ENCODE measurements around the gene HDAC3.
"Not testable (repeated sequence)": the region's sequence is repeated elsewhere in the genome, so short reads cannot be mapped to it uniquely, and the experiment has no call there.

Gene HDAC3

GRCh38 chr5:141634720-141635119 lies 1.9 kb downstream of the HDAC3 start:
- DNase-seq (ENCODE audit: low read depth in 2 of 2), result no peak

- no peak for DNase-seq (ENCODE audit: low read depth in 2 of 2)
These were observed 2.6 kb downstream of the HDAC3 start for GRCh38 chr5:141633871-141634561.

- no peak for DNase-seq (ENCODE audit: low read depth in 2 of 2)
These were observed 4.0 kb downstream of the HDAC3 start for GRCh38 chr5:141632650-141633049.

- DNase-seq (ENCODE audit: low read depth in 2 of 2), result no peak
These were observed 6.0 kb downstream of the HDAC3 start for GRCh38 chr5:141630570-141631140.

GRCh38 chr5:141628175-141628788 lies 8.4 kb downstream of the HDAC3 start:
- DNase-seq (ENCODE audit: low read depth in 2 of 2), result no peak

GRCh38 chr5:141623611-141624010 lies 13.0 kb downstream of the HDAC3 start:
- DNase-seq (ENCODE audit: low read depth in 2 of 2), result no peak

GRCh38 chr5:141623186-141623585 lies 13.5 kb downstream of the HDAC3 start:
- DNase-seq (ENCODE audit: low read depth in 2 of 2), result no peak

- DNase-seq (ENCODE audit: low read depth in 2 of 2), result peak; percentile 88
These were observed 17.7 kb downstream of the HDAC3 start, which contains the start of gene DIAPH1 for GRCh38 chr5:141618804-141619554. TSS of gene DIAPH1 (minus strand) at chr5:141619000. CDS start at chr5:141618914, 86 bp downstream.

GRCh38 chr5:141618030-141618803 lies 18.4 kb downstream of the HDAC3 start:
- DNase-seq (ENCODE audit: low read depth in 2 of 2), result no peak

- no peak for DNase-seq (ENCODE audit: low read depth in 2 of 2)
These were observed 19.0 kb downstream of the HDAC3 start for GRCh38 chr5:141617682-141618029.

GRCh38 chr5:141617128-141617527 lies 19.5 kb downstream of the HDAC3 start:
- no peak for DNase-seq (ENCODE audit: low read depth in 2 of 2)

- no peak for DNase-seq (ENCODE audit: low read depth in 2 of 2)
These were observed 20.5 kb downstream of the HDAC3 start for GRCh38 chr5:141615991-141616720.

- no peak for DNase-seq (ENCODE audit: low read depth in 2 of 2)
These were observed 23.3 kb downstream of the HDAC3 start for GRCh38 chr5:141613344-141613743.

- DNase-seq (ENCODE audit: low read depth in 2 of 2), result no peak
These were observed 25.4 kb downstream of the HDAC3 start for GRCh38 chr5:141611289-141611688.

- not testable (repeated sequence) for DNase-seq (ENCODE audit: low read depth in 2 of 2)
These were observed 26.7 kb downstream of the HDAC3 start for GRCh38 chr5:141609921-141610320.

GRCh38 chr5:141609044-141609443 lies 27.6 kb downstream of the HDAC3 start:
- no peak for DNase-seq (ENCODE audit: low read depth in 2 of 2)

- no peak for DNase-seq (ENCODE audit: low read depth in 2 of 2)
These were observed 28.1 kb downstream of the HDAC3 start for GRCh38 chr5:141608557-141608956.

GRCh38 chr5:141608046-141608445 lies 28.6 kb downstream of the HDAC3 start:
- DNase-seq (ENCODE audit: low read depth in 2 of 2), result no peak

GRCh38 chr5:141605523-141606277 lies 30.9 kb downstream of the HDAC3 start:
- peak in 1 of 2 experiments; percentile 6 for DNase-seq (ENCODE audit: low read depth in 2 of 2)
